ENCODE results near the gene LGR5.
A peak's percentile ranks its signal among the peaks of the same experiment; 100 is the strongest.
"Not testable (repeated sequence)": the region's sequence is repeated elsewhere in the genome, so short reads cannot be mapped to it uniquely, and the experiment has no call there.

Gene LGR5

GRCh38 chr12:71552728-71553501, 113.3 kb downstream of the LGR5 start:
- DNase-seq (ENCODE audit: low spot score), result no peak

- no peak for DNase-seq (ENCODE audit: low spot score)
Measured at GRCh38 chr12:71555191-71555590, 115.6 kb downstream of the LGR5 start.

GRCh38 chr12:71555789-71556188, 116.2 kb downstream of the LGR5 start:
- not testable (repeated sequence) for DNase-seq (ENCODE audit: low spot score)

- DNase-seq (ENCODE audit: low spot score), result no peak
Measured at GRCh38 chr12:71556448-71556847, 116.8 kb downstream of the LGR5 start.

- DNase-seq (ENCODE audit: low spot score), result peak; percentile 47
Measured at GRCh38 chr12:71556875-71557274, 117.3 kb downstream of the LGR5 start.

GRCh38 chr12:71558445-71558844, 118.8 kb downstream of the LGR5 start:
- DNase-seq (ENCODE audit: low spot score), result no peak

- DNase-seq (ENCODE audit: low spot score), result no peak
Measured at GRCh38 chr12:71562676-71563595, 123.3 kb downstream of the LGR5 start.

- no peak for DNase-seq (ENCODE audit: low spot score)
Measured at GRCh38 chr12:71565535-71565934, 125.9 kb downstream of the LGR5 start.

GRCh38 chr12:71566655-71567054, 127.1 kb downstream of the LGR5 start:
- no peak for DNase-seq (ENCODE audit: low spot score)

GRCh38 chr12:71567537-71567936, 127.9 kb downstream of the LGR5 start:
- no peak for DNase-seq (ENCODE audit: low spot score)

- DNase-seq (ENCODE audit: low spot score), result not testable (repeated sequence)
Measured at GRCh38 chr12:71569885-71570284, 130.3 kb downstream of the LGR5 start.

- DNase-seq (ENCODE audit: low spot score), result no peak
Measured at GRCh38 chr12:71576496-71576895, 136.9 kb downstream of the LGR5 start.

- no peak for DNase-seq (ENCODE audit: low spot score)
Measured at GRCh38 chr12:71578694-71579258, 139.2 kb downstream of the LGR5 start.

GRCh38 chr12:71581206-71581605, 141.6 kb downstream of the LGR5 start:
- DNase-seq (ENCODE audit: low spot score), result no peak

GRCh38 chr12:71582925-71583324, 143.3 kb downstream of the LGR5 start:
- no peak for DNase-seq (ENCODE audit: low spot score)

- DNase-seq (ENCODE audit: low spot score), result no peak
Measured at GRCh38 chr12:71584356-71584755, 144.8 kb downstream of the LGR5 start.

- no peak for DNase-seq (ENCODE audit: low spot score)
Measured at GRCh38 chr12:71585218-71585617, 145.6 kb downstream of the LGR5 start.

GRCh38 chr12:71587012-71587411, 147.4 kb downstream of the LGR5 start:
- DNase-seq (ENCODE audit: low spot score), result no peak

- no peak for DNase-seq (ENCODE audit: low spot score)
Measured at GRCh38 chr12:71589478-71589881, 149.9 kb downstream of the LGR5 start.

- no peak for DNase-seq (ENCODE audit: low spot score)
Measured at GRCh38 chr12:71591601-71592000, 152.0 kb downstream of the LGR5 start.

- no peak for DNase-seq (ENCODE audit: low spot score)
Measured at GRCh38 chr12:71592841-71593240, 153.2 kb downstream of the LGR5 start.

- no peak for DNase-seq (ENCODE audit: low spot score)
Measured at GRCh38 chr12:71594214-71594948, 154.8 kb downstream of the LGR5 start.

Measured in COLO829 (cell line).